NCI-H1105 (cell line): Measurements from ENCODE around the gene ZBTB6.
A peak's percentile ranks its signal among the peaks of the same experiment; 100 is the strongest.

ENCODE experiments used
- DNase-seq: peaks from one replicate; lab custom pipeline; 2025; lab: John Stamatoyannopoulos, UW

The ZBTB6 gene

GRCh38 chr9:122912964-122913673 is at the start of gene ZBTB6:
TSS of gene ZBTB6 (minus strand) at chr9:122913323. CDS start at chr9:122912072, 1,251 bp downstream.
- peak; percentile 71 for DNase-seq

- DNase-seq, result no peak
Observed at GRCh38 chr9:122961139-122961538, 48.0 kb upstream of the ZBTB6 start.

GRCh38 chr9:122955961-122956360 is 42.8 kb upstream of the ZBTB6 start:
- no peak for DNase-seq

GRCh38 chr9:122954253-122954691 is 41.1 kb upstream of the ZBTB6 start:
- no peak for DNase-seq

- DNase-seq, result no peak
Observed at GRCh38 chr9:122951056-122951455, 37.9 kb upstream of the ZBTB6 start.

- no peak for DNase-seq
Observed at GRCh38 chr9:122950263-122950662, 37.1 kb upstream of the ZBTB6 start.

GRCh38 chr9:122949696-122950095 is 36.6 kb upstream of the ZBTB6 start:
- DNase-seq, result no peak

- DNase-seq, result no peak
Observed at GRCh38 chr9:122948313-122948712, 35.2 kb upstream of the ZBTB6 start.

- DNase-seq, result no peak
Observed at GRCh38 chr9:122946461-122947005, 33.4 kb upstream of the ZBTB6 start.

GRCh38 chr9:122944960-122945888 is 32.1 kb upstream of the ZBTB6 start:
- no peak for DNase-seq

GRCh38 chr9:122941582-122942234 is 28.6 kb upstream of the ZBTB6 start:
- DNase-seq, result no peak

- peak; percentile 98 for DNase-seq
Observed at GRCh38 chr9:122940749-122941581, 27.8 kb upstream of the ZBTB6 start, which contains the start of gene RABGAP1. TSS of gene RABGAP1 (plus strand) at chr9:122941020. CDS start at chr9:122957060, 16,040 bp downstream.

GRCh38 chr9:122940454-122940748 is 27.3 kb upstream of the ZBTB6 start:
- DNase-seq, result no peak

GRCh38 chr9:122939601-122940000 is 26.5 kb upstream of the ZBTB6 start:
- DNase-seq, result no peak

- DNase-seq, result no peak
Observed at GRCh38 chr9:122936883-122937282, 23.8 kb upstream of the ZBTB6 start.

- DNase-seq, result no peak
Observed at GRCh38 chr9:122936464-122936863, 23.3 kb upstream of the ZBTB6 start.

GRCh38 chr9:122931226-122932121 is 18.4 kb upstream of the ZBTB6 start, which contains the start of gene ZBTB26:
TSS of gene ZBTB26 (minus strand) at chr9:122931512. CDS start at chr9:122919934, 11,578 bp downstream.
- DNase-seq, result peak; percentile 93

- DNase-seq, result no peak
Observed at GRCh38 chr9:122930541-122931225, 17.6 kb upstream of the ZBTB6 start.

- no peak for DNase-seq
Observed at GRCh38 chr9:122929796-122930354, 16.8 kb upstream of the ZBTB6 start.
